GM18951 (cell line): ENCODE results near the gene SS18L1.

ENCODE experiments used
- POLR2A ChIP-seq: IDR thresholded peaks from 4 replicates; pipeline ENCODE4 v1.6.1; 2011; ENCODE audit warnings: mild to moderate bottlenecking; ENCODE audit not compliant: insufficient read length, insufficient read depth; ENCODE audit errors: extremely low read depth
- in situ Hi-C: fragments of 300-500 bp; cut with MboI; formaldehyde crosslinking; loops from one replicate; pipeline ENCODE4 v1.12.0; 2022; ENCODE audit warnings: low sequenced_read_pairs, mixed read lengths, inconsistent platforms; ENCODE audit not compliant: unreplicated experiment

Gene SS18L1

DNA sequence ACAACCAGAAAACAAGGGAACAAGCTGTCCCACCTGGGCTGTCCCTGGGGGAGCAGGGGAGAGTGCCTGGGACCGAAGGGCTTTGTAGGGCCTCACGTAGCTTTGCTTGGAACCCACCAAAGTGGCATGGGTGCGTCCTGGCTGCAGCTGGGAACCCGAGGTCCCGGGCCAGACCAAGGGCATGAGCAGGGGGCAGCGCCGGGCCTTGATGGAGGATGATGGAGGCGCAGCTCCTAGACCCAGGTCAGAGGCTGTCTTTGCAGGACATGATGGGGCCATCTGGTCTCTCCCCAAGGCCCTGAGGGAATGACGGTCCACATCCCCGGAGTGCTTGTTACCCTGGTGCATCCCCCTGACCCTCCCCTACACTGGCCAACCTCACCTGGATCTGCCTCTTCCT, 87.1 kb downstream of the SS18L1 start:
- no peak for TF ChIP-seq POLR2A
- in situ Hi-C loops, result no loop called here

DNA sequence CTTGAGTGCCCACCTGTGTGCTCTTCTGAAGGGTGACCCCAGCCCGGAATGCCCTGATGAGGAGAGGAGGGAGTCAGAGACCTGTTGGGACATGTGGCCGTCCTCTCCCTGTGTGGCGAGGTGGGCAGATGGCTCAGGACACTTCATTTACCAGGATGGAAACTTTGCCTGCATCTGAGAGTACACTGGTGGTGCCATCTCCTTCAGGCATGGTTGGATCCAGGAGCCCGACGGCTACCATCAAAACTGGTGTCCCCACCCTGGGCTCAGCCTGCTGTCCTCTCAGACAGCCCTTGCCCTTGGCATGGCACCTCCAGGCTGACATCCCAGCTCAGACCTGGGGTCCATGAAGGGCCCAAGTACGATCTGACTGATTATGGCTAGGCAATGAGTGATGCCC, 87.7 kb downstream of the SS18L1 start:
- in situ Hi-C loops, result no loop called here
- no peak for TF ChIP-seq POLR2A
